GM19351 (cell line): Measurements from ENCODE around the gene BNIP3.

ENCODE experiments used
- ATAC-seq: cut with Tn5 transposase; IDR thresholded peaks from one replicate; pipeline ENCODE4 v1.9.1; 2021; ENCODE audit warnings: mild to moderate bottlenecking, moderate library complexity; ENCODE audit not compliant: unreplicated experiment

Gene BNIP3, protein sequence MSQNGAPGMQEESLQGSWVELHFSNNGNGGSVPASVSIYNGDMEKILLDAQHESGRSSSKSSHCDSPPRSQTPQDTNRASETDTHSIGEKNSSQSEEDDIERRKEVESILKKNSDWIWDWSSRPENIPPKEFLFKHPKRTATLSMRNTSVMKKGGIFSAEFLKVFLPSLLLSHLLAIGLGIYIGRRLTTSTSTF

DNA sequence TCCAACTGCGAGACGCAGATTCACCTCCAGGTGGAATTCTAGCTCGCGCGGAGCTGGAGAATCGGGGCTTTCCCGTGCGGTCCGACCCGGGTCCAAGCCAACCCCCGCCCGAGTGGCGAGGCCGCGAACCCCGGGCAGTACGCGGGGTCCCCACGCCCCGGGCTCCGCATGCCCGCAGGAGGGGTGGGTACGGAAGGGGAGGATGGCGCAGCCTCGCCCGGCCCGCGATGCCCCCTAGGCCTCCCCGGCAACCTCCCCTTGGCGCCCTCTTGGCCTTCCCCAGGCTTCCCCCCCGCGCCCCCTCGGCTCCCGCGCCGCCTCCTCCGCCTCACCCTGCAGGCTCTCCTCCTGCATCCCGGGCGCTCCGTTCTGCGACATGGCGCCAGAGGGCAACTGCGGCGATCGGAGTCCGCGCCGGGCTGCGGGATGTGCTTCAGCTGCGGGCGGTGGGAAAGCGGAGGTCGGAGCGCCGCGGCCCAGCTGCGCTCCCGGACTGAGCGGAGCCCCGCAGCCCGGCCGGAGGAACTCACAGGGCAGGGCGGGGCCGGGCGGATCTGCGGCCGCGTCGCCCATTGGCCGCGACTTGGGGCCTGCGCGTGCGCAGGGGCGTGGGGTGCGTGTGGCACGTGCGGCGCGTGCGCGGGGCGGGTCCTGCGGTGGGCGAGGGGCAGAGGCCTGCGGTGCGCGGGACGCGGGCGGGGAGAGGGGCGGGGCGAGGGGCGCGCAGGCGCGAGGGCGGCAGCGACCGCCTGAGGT is at the start of gene BNIP3:
TSS of gene BNIP3 (minus strand) at position 495 of the 756 bp plus-strand sequence. CDS start at position 378, 117 bp downstream.
- peak; percentile 88 for ATAC-seq

DNA sequence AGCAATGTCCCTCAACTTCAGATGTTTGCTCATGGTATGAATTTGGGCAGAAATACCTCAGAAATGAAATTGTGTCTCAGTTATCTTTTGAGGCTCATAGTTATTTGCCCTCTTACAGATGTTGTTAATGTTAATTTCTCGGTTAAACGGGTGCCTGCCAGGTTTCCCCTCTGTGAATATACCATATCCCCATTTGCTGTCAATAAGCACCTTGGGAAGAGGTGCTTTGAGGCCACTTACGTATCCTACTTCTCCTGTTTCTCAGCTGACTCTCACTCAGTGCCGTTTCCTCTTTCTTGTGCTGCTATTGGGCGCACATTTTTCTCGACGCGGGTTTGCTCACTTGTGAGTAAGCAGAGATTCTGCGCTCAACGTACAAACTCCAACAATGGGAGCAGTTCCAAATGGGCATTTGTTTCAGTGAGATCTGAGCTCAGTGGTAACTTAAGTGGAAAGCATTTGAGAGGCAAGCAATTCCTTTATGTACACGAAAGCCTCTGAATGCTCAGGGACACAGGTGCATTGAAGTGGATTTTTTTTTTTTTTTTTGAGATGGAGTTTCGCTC is 49.3 kb upstream of the BNIP3 start:
- ATAC-seq, result no peak

DNA sequence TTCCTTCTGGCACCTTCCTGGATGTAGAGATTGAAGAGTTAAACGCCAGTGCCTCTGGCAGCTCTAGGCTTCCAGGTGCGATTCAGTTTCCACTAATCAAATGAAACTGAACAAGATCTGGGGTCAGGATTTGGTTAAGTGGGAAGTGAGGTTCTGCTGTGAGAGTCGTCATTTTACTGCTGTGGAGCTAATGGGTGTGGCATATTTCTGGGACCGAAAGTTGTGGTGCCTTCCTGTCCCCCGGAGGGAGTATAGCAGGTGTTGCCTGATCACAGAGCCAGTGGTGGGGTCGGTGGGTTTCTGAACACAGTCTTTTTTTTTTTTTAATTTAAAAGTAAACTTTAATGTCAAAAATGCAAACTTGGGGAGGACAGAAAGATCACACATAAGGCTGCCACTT is 47.0 kb upstream of the BNIP3 start:
- no peak for ATAC-seq

DNA sequence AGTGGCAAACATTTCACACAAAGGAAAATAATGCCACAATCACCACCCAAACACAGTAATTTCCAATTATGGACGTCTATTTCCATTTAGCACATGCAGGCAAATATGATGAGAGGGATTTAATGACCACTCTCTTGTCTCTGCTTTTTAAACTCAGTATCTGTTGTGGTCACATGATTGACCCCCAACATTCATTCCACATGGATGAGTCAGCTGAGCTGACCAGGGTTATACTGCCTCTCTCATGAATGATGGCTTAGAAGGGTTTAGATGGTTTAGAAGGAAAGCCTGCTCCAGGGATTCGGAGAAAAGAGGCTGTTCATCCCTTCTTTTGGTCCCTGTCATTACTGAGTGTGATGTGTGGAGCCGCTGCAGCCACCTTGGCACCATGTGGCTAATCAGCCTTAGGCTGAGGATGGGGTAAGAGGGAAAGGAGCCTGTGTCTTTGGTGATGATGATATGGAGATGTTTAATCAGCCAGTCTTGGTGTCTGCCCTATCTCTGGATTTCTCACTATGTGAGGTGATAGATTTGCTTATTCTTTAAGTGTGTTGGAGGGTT is 45.8 kb upstream of the BNIP3 start:
- no peak for ATAC-seq

DNA sequence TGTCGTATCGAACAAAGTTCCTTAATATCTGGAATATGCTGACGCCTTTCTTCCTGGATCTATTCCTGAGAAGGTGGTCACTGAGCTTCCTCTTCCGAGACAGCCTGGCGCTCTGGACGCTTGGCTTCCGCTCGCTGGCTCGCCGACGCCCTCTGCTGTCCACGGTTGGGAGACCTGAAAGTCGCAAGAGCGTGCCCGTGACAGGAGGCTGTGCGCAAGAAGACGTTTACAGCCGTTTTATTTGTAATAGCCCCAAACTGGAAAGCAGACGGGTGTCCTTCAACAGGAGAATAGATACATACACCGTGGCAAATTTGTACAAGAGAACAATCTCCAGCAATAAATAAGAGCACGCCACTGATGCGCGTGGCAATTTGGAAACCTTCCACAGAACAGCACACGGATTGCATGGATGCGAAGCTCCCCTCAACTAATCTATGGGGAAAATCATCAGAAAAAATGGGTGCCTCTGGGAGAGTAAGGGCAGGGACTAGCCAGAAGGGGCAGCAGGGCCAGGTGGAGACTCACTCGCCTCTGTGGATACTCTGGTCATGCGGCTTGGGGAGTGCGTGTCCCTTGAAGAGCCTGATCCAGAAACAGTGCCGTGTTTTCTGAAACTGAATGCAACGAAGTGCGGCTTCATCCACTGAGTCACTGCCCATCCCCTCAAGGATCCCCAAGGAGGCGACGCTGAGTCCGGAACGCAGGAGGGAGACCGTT is 41.5 kb upstream of the BNIP3 start:
- peak; percentile 91 for ATAC-seq

DNA sequence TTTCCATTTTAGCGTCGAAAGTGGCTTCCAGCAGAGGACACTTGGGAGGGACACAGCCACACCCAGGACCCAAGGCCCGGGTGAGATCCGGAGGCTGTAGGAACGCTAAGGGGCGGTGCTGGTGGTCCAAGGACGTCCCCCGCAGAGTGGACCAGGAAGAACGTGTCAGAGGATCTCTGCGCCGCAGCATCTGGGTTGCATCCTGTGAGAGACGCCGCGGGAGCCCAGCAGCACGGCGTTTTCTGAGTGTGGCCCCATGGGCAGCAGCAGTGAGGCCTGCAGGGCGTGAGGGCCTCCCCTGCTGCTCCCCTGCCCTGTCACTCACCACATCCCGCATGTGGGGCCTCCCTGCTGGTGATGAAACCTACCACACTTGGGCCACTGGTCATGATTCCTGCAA is 40.5 kb upstream of the BNIP3 start:
- ATAC-seq, result no peak

DNA sequence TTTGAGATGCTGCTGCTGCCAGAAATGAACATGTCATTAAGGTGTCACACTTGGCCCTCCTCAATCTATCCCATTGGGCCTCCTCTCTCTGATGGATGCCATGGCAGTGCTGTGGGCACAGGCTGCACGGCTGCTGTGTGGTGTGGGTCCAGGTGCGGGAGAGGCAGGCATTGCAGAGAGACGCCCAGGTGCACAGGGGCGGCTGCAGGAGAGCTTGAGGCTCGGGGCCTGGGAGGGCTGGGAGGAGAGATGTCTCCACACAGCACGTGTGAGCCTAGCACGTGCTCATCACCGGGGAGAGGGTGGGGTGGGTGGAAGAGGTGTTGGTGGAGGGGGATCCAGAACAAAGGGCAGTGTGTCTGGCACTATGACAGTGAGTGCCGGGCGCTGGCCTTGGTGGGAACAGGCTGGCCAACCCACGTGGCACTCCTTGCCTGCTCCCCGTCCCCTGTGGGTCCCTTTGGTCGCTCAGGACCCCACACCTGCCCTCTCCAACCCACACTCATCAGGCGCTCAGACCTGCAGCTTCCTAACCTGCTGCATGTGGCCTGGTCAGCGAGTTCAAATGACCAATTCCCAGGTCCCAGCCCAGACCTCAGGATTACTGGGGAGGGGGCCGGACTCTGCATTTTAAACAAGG is 39.9 kb upstream of the BNIP3 start:
- no peak for ATAC-seq

DNA sequence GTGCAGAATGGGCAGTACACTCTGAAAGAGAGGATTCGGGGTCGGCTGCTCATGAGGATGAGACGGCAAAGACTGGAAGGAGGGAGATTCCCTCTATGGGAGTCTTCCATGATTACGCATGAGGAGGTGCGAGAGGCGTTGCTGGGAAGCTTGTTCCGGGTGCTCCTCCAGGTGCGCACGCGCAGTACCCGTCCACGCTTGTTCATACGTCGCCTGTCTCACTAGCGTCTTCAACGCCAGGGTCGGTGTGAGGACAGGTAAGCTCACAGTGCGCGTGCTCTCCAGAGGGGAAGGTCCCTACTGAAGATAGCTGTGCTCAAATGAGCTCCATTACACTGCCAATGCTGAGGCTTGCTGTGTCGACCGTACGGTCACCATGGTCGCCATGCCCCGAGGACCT is 39.3 kb upstream of the BNIP3 start:
- no peak for ATAC-seq

DNA sequence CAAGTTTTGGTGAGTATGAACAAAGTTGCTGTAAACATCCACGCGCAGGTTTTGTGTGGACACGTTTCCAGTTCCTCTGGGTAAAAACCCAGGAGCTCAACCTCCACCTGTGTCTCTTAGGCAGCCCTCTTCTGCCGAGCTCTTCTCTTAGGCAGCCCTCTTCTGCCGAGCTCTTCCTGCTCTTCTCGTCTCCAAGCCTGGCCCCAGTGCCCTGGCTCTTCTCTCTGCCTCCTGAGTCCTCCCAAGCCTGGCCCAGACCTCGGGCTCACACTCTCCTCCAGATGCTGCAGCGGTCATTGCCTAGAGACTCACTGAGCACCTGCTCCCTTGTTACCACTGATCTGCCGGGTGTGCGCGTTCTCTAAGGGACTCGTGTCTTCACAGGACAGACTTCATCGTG is 38.7 kb upstream of the BNIP3 start:
- no peak for ATAC-seq

DNA sequence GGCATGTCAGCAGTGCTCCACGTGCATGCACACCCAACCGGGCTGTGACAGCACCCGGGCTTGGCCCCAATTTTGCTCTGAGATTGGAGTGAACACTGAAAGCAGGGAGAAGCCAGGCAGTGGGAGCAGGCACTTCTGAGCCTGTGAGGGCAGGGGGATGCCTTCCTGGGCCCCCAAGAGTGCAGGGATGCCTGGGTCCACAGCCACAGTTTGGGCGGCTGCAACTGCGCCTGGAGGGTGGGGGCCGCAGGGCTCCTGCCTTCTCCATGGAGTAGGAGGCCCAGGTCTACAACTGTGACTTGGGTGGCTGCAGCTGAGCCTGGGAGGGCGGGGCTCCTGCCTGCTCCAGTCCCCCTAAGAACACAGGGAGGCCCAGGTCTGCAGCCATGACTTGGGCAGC is 37.6 kb upstream of the BNIP3 start:
- no peak for ATAC-seq

DNA sequence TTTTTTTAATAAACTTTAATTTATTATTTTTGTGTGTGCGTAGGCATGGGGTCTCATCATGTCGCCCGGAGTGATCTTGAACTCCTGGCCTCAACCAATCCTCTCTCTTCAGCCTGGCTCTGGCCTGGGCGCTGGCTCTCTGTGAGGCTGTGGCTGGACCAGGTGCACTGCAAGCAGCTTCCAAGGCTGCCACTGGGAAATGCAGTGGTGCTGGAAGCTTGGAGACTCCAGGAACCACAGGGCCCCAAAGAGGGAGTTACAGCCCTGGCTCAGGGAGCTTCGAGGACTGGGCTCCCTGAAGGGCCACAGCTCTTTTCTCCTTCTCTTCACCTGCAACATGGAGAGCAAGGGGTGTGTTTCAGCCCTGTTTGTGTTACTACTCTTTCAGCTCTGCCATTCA is 36.7 kb upstream of the BNIP3 start:
- no peak for ATAC-seq

DNA sequence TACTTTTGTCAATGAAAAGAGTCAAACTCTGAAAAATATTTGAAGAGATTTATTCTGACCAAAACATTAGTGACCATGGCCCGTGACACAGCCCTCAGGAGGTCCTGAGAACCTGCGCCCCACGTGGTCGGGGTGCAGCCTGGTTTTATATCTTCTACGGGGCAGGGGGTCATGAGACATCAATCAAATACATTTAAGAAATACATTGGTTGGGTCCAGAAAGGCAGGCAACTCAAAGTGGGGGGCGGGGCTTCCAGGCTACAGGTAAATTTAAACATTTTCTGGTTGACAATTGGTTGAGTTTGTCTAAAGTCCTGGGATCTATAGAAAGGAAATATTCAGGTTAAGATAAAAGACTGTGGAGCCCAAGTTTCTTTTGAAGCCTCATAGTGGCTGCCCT is 34.8 kb upstream of the BNIP3 start:
- ATAC-seq, result no peak

DNA sequence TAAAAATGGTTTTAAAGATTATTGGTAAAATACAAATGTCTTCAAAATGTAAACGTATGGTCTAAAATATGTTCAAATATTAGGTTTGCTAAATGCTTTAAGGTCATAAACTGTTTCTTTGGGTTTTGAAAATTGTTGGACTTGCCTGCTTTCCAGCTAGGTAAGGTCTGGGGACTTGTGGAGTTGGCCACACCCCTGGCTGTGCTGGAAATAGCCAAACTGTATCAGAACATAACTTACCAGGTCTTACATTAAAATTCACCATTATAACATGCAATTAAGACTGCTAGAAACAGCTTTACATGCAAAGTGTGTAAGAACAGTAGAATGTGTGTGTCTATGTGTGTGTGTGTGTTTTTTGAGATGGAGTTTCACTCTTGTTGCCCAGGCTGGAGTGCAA is 29.7 kb upstream of the BNIP3 start:
- no peak for ATAC-seq

DNA sequence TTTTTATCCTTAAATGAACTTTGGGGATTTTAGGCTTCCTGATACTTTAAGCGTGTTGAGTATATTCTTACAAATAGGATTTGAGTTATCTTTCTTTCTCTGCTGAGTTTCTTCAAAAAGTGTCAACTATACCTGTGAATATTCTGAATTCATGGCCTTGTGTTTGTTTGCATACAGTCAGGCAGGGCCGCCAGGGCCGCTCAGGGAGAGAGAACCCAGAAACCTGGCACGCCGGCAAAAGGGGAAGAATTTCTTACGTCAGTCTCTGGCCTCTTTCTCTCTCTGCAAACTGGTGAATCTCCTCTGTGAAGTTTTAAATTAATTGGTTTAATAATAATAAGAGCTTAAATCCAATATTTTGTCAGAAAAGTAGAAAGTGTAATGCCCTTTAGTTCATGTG is 29.3 kb upstream of the BNIP3 start:
- no peak for ATAC-seq

DNA sequence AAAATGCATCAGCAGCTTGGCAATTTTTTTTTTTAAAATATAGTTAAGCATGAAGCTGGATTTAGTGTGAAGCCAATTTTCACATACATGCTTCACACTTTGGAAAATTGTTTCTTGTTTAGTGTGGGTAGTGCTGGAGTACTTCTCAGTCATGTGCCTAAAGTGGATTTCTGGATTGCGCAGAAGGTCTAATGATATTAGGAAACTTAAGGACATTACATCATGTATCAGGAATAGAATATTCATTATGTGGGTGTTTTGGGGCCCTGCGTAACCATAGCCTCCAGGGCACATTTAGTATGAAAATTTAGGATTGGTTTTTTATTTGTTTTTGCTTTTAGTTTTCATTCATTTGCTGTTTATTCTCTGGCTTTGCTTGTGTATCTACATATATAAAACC is 28.8 kb upstream of the BNIP3 start:
- ATAC-seq, result no peak

DNA sequence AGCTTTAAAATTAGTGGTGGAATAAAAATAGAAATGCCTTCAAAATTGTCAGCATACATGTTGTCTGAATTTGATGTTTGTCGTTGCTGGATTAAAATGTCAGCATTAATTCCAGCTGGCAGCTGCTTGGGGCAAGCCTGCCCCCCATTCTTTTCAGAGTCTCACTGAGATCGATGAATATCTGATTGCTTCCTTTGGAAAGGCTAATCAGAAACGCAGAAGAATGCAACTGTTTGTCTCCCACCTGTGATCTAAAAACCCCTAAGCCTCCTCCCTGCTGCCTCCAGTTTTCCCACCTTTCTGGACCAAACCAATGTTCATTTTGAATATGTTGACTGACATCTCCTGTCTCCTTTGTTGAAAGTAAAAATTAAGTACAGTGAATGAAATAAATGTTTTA is 27.9 kb upstream of the BNIP3 start:
- no peak for ATAC-seq

DNA sequence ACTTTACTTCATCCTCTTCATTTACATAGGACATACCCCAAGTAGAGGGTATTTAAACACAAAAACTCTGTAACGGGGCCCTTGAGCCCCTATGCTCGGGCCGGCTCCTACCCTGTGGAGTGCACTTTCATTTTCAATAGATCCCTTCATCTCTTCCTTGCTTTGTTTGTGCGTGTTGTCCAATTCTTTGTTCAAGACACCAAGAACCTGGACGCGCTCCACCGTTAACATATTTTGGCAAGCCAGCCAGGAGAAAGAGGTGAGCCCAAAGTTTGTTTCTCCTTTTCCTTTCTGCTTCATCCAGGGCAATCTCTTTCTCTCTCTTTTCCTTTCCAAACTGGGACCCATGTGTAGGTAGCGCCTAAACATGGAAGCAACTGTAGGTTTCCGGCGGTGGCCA is 26.0 kb upstream of the BNIP3 start:
- ATAC-seq, result no peak

DNA sequence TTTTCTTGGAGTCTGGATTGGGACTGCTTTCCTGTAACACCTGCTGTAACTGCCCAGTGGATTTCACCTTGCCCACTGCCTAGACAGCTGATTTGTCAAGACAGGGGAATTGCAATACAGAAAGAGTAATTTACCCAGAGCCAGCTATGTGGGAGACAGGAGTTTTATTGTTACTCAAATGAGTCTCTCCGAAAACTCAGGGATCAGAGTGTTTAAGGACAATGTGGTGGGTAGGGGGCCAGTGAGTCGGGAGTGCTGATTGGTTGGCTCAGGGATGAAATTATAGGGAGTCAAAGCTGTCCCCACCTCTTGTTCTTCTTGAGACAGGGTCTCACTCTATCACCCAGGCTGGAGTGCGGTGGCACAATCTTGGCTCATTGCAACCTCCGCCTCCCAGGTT is 25.2 kb upstream of the BNIP3 start:
- no peak for ATAC-seq

DNA sequence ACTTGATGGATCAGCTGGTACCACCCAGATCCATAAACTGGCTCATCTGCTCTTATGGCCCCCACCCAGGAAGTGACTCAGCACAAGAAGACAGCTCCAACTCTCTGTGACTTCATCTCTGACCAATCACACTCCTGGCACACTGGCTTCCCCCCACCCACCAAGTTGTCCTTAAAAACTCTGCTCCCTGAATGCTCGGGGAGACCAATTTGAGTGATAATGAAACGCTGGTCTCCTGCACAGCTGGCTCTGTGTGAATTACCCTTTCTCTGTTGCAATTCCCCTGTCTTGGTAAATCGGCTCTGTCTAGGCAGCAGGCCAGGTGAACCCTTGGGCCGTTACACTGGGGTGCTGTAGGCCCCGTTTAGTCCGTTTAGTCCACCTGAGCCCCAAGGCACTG is 23.4 kb upstream of the BNIP3 start:
- no peak for ATAC-seq

DNA sequence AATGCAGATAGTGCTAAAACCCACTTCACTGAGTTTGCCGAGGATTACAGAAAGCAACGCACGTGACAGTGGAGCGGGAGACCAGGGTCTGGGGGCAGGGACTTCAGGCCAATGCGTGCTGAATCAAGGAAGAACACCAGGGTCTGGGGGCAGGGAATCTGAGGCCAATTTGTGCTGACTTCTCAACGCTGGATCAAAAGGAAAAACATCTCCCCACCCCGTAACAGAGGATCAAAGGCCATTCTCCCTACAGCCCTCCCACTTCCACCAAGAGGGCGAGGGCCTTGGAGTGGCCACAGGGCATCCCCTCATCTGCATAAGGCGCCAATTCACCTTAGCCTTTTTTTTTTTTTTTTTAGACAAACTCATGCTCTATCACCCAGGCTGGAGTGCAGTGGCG is 22.3 kb upstream of the BNIP3 start:
- ATAC-seq, result no peak

DNA sequence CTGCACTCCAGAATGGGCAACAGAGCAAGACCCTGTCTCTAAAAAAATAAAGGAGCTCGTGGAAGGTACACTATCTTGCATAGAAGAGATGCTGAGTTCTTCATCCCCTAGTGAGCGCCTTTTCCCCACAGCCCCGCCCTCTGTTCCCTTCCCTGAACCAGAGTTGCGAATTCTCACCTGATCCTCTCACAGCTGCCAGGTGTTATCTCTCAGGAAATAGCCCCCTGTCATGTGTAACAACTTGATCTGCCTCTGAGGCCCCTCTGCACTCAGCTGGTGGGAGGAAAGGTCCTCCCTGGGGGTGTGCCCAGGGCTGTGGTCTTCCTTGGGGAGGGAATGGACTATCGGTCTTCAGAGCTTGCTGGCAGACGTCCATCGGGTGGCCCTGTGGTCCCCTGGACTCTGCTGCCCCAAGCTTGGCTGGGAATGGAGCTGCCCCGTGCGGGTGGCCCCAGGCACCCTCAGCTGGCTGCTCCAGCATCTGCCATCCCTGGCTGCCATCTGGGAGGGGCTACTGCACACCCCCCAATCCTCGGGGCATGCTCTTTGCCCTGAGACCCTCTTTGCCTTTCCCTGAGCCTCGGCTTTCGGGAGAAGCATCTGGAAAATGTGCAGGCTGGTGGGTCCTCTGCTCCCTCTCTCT is 21.7 kb upstream of the BNIP3 start:
- ATAC-seq, result no peak
